Stimulated activated CD8-positive, alpha-beta memory T cell treated with anti-CD3 and anti-CD28 coated beads, Interleukin-15, amount 100 ng/mL, for 4 hours (primary cell): Measurements from ENCODE around the gene SYNDIG1.

Experiments
- DNase-seq, 2 donors: peaks; one replicate each; pipeline ENCODE4 v3.0.0-alpha.2; 2020; ENCODE audit warnings: low read depth in 2 of 2

The SYNDIG1 gene

DNA sequence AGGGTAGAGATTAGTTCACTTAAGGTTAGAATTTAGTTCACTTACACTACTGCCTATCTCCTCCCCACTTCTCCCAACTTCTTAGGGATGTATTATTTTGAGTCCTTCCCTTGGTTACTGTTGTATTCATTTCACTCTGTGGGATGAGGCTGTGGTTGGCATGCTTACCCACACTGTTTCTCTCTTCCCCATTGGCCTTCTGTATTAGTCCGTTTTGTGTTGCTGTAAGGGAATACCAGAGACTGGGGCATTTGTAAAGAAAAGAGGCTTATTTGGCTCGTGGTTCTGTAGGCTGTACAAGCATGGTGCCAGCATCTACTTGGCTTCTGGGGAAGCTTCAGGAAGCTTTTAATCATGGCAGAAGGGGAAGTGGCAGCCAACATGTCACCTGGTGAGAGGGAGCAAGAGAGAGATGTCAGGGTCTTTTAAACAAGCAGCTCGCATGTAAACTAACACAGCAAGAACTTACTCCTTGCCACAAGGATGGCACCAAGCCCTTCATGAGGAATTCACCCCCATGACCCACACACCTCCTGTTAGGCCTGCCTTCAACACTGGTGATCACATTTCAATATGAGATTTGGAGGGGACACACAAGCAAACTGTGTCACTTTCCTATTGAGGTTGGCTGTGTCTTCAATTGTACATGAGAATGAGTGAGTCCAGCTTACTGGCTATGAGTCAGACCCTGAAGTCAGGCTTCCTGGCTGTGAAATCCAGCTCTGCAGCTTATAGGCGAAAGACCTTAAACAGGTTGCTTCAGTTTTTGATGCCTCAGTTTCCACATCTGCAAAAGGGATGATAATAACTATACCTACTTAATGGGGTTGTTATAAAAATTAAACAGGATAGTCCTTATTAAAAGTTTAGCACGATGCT, 53.3 kb downstream of the SYNDIG1 start:
- no peak for DNase-seq

DNA sequence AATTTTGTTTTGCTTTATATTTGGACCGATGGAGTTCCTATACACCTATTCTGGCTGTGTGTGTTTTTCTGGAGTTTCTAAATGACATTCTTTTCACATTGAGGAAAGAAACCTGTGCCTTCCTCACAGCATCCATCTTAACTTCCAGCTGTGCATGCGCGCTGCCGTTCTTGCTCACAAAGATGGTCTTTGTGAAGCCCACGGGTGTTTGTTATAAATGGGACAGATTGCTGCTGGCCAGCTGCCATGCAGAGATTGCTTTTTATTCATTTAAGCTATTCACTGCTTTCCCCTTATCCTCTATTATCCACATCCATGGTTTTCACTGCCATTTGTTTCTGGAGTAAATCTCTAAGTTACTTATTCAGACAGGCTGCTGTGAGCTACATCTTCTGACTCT, 54.2 kb downstream of the SYNDIG1 start:
- no peak for DNase-seq

DNA sequence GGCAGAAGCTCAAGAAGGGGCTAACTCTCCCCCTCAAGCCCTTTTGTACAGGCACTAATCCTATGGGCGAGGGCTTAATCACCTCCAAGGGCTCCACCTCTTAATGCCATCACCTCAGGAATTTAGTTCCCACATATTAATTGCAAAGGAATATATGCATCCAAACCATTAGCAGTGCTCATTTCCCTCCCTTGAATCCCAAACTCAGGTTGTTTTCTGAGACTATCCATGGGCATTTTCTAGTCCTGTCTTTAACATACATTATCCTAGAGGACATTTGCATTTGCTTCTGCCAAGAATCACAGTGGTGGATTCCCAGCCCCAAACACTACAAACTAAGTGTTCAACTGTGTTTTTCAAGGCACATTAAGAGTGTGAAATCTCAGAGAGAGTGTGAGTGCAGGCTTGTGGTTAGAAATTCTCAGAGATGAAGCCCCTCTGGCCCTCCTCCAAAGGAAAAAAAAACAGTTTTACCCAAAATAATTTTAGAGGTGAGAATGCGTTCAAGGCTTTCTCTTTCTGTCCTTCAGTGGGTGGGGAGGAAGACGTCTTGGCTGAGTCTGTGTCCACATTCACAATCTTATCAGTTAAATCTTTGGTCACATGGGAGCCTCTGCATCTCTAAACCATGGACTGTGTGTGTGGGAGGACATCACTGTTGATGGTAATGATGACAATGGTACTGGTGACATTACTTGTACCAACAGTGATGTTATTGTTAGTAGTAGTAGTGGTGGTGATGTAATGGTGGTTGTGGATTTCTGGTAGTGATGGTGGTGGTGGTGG, 59.3 kb downstream of the SYNDIG1 start:
- no peak for DNase-seq

DNA sequence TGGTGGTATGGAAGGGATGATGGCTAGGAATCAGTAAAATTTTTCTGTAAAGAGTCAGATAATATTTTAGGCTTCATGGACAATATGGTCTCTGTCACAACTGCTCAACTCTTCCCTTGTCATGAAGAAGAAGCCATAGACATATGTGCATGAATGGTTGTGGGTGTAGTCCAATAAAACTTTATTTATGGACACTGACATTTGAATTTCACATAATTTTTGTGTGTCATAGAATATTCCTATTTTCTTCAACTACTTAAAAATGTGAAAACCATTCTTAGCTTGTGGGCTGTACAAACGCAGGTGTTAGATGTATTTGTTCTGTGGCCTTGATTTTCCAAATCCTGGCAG, 59.9 kb downstream of the SYNDIG1 start:
- no peak for DNase-seq

DNA sequence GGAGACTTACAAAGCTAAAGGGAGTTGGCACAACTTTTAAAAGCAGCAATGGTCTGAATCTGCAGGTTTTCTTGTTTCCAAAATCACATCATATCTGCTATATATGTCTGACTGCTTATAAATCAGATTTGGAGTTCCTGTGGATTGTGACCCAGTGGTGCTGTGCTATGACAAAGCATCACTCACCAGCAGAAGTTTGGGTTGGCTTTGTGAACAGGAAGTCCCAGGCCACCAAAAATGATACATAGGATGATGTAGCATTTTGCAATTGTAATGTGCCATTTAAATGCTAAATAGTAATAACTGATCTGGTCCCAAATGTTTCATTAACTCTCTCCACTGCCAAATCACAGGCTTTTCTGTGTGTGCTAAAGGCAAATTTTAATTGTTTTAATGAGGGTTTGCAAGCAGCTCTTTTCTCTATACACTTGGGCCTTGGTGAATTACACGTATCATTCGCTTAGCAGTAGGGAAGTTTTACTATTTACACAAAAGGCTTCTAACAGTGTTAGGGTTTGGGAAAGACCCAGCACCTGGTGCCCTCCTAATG, 60.8 kb downstream of the SYNDIG1 start:
- DNase-seq, result no peak

DNA sequence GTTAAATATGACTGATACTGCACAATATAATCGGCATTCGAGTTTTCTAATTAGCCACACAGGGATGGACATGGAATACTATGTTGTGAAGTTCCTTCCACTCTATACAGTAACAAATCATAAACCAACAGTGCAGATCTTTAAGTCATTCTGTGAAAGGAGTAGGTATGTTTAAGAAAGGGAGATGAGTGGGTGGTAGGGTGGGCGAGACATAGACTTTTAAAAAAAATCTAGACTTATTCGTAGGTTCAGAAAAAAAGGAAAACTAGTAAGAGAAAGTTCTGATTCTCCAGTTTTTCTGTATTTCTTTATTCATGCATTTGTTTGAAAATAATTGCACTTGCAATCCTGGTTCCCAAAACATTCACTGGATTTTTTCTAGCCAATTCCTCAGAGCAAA, 61.8 kb downstream of the SYNDIG1 start:
- no peak for DNase-seq

DNA sequence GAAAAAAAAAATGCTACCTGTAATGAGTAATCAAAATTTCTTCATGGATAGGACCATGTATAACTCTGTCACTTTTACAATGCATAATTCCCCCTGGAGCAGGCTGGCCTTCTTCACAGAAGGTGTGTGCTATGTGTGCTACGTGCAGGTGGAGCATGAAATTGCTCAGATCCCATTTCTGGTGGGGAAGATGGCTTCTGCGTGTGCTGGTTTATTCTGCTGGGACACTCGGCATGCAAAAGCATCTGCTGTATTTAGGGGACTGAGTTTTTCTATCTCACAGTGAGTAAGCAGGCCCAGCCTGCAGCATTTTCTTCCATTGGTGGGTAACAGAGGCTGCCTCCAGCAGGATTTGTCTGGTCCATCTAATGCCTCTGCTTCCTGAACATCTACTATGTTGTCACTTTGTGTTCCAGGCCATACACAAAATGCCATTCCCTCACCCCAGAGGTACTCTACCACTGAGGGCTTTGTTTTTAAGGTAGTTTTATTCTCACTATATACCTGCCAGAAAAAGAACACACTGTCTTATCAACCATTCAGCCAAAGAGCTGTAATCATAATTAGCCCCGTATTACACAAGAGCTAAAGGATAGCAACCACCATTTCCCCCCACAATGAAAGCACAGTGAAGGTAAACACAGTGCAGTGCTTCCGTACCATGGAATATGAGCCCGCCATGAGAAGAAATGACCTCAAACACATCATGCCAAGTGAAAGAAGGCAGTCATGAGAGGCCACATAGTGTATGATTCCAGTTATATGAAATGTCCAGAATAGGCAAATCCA, 62.4 kb downstream of the SYNDIG1 start:
- DNase-seq, result no peak

DNA sequence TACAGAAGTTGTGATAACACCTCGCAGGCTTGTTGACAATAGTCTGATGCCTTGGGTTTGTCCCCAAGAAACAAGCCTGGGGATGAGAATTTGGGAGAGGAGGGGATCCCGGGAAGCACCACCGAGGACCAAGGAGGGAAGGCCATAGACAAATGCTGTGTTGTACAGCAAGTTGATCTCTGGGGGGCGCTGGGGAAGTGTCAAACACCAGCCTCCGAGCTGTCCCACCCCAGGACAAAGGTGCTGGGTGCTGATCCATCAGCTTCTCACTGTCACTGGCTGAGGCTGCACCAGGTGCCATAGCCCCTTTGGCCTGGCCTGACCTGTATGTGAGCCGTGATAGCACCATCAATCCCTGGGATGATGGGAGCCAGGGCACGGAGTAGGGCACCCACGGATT, 64.0 kb downstream of the SYNDIG1 start:
- no peak for DNase-seq

DNA sequence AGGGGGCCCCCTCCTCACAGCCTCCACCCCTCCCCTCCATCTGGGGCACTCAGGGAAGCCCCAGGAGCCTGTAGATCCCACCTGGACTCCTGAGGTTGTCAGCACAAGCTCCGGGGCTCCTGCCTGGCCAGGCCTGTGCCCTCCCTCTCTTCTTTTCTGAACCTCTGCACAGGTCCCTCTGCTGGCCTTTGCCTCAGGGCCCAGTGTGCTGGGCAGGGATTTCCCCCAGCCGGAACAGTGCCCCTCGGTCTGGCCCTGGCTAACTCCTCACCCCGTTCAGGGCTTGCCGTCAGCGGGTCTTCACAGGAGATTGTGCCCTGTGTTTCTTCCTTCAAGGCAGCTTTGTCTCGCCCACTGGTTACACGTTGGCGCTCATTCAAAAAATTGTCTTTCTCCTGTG, 64.9 kb downstream of the SYNDIG1 start:
- no peak for DNase-seq

DNA sequence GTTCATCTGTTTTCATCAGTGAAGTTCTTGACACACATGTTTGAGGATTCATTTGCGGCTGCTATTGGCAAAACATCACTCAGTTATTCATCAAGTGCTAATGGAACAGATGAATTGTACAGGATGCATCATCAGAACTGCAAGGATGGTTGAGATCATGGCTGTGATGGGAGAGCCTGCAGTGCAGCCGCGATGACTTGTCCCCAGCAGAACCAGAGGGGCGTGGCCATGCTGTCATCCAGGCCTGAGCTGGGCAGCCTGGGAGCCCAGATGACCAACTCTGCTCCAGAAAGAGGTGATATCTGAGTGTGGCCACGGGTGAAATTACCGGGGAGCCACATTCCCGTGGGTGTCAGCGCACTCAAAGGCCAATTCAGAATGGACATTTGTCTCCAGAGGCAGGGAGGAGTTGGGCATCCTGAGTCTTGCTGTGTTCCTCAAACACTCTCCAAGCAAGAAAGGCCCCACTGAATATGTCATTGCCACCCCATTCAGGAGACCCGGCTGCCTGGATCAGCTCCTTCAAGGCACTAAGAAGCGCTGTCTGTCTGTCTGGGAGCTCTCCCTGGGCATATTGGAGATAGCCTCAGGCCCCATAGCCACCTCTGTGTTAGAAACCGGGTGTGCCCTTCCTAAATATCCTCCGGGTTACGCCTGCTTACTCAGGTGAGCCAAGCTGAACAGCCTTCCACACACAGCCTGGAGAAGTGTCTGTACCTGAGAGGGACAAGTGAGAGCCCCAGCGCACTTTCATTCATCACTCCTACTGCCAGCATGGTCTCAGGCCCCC, 66.7 kb downstream of the SYNDIG1 start:
- DNase-seq, result no peak

DNA sequence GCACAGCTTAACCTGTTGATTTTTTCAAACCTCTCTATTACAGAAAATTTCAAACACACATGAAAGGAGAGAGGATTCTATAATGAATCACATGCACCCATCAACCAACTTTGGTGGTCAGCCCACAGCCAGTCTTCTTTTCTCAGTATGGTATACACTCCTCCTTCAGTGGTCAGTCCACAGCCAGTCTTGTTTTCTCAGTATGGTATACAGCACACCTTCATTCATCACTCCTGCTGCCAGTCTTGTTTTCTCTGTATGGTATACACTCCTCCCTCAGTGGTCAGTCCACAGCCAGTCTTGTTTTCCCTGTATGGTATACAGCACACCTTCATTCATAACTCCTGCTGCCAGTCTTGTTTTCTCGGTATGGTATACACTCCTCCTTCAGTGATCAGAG, 67.8 kb downstream of the SYNDIG1 start:
- no peak for DNase-seq

DNA sequence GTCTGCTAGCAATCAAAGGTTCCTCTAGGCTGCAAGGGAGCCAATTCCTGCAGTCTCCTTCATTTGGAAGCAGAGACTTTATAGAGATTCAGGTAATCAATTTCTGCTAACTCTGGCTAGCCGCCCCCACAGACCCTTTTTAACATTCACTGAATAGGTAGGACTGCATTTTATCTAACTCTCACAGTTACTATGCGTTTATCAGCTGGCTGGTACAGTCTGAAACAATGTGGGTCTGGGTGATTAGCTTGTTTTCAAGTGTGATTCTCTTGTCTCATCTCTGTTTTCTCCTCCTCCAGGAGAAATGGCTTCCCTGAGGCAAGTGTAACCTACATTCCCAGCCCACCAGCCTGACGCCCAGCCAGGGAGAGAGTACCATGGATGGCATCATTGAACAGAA, 73.3 kb downstream of the SYNDIG1 start:
- DNase-seq, result no peak

DNA sequence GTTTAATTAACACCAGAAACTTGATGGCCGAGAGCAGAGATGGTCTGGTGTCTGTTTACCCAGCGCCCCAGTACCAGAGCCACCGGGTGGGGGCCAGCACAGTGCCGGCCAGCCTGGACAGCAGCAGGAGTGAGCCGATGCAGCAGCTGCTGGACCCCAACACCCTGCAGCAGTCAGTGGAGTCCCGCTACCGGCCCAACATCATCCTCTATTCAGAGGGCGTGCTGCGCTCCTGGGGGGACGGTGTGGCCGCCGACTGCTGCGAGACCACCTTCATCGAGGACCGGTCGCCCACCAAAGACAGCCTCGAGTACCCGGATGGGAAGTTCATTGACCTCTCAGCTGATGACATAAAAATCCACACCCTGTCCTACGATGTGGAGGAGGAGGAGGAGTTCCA, 73.7 kb downstream of the SYNDIG1 start:
- no peak for DNase-seq

DNA sequence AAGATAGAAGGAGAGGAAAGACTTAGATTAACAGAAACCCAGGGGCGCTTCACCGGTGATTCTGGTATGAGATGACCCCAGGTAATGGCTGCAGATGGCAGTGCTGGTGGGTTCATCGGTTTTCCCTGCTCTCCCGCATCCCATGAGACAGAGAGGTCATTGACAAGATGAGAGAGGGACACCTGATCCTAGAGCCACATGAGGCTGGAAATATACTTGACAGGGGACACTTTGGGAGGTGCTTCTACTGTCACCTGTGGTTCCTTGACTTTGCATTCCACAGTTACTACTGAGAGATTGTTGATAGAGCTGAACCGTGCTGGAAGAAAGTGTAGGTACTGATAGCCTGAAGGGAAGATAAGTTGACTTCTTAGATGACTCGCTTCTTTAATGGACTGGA, 74.3 kb downstream of the SYNDIG1 start:
- no peak for DNase-seq

DNA sequence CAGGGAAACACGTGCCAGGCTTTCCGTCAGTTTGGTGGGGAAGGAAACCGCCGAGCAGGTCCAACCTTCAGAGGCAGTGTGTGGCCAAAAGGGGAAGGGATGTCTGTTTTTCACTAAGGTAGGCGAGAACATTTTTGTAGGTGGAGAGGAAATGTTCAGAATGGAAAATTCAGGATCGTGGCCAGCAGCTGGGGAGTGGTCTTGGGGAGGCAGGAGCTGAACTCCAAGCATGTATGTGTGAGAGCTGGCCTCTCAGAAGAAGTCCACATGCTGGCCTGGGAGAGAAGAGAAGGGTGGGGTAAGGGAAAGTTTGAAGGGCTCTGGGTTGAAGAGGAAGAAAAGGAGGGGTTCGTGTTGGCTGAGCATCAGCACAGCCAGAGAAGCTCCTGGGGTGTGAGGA, 74.9 kb downstream of the SYNDIG1 start:
- DNase-seq, result no peak

DNA sequence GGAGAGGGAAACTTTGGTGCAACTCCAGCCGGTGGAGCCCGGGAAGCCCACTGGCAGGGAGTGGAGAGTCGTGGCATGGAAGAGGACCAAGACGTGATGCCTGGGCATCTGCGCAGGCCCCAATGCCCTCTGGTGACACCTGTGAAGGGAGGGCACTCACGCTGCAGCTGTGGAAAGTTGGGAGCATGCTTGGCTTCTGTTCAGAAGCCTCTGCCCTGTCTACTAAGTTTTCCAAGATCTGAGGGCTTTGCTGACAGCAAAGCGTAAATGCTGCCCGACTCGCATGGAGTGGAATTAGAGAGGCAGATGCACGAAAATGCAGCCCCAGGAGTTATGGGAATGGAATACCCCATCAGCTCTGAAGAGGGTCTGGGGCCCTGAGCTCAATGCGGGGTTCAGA, 75.7 kb downstream of the SYNDIG1 start:
- no peak for DNase-seq

DNA sequence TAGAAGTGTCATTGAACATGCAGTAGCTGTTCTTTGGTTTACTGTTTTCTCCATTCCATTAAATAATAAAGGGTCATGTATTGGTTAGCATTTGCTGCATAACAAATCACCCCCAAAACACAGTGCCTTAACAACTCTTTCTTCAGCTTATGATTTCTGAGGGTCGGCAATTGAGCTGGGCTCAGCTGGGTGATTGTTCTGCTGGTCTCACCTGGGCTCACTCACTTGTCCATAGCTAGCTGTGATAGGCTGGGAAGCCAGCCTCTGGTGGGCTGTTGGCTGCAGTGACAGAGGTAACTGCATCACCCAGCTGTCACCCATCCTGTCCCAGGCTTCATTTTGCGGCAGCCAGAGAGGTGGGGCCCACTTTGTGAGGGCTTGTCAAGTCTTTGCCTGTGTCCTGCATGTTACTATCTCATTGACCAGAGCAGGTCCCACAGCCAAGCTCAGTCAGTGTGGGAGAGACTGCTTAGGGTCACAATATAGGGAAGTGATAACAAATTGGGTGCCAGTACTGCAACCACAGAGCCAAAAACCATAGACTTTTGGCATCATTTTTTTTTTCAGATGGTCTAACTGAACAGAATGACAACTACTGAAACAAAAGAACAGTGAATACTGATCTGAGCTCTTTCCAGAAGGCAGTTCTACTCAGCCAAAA, 76.9 kb downstream of the SYNDIG1 start:
- DNase-seq, result no peak

DNA sequence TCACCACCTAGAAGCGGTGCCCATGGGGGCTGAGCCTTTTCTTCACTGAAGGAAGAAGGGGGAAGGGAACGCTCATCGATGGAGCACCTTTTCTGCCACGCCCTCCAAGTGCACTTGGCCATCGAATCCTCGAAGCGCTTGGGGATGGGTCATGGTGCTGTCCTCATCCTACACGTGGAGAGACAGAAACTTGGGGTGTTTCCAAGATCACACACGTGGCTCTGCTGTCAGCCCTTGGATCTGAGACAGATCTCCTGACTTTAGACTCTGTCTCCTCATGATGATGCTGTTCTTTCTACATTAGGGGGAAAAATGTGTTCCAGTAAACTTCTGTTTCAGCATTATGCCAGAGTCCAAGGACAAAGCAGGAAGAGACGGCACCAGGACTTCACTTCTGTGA, 78.5 kb downstream of the SYNDIG1 start:
- DNase-seq, result no peak

DNA sequence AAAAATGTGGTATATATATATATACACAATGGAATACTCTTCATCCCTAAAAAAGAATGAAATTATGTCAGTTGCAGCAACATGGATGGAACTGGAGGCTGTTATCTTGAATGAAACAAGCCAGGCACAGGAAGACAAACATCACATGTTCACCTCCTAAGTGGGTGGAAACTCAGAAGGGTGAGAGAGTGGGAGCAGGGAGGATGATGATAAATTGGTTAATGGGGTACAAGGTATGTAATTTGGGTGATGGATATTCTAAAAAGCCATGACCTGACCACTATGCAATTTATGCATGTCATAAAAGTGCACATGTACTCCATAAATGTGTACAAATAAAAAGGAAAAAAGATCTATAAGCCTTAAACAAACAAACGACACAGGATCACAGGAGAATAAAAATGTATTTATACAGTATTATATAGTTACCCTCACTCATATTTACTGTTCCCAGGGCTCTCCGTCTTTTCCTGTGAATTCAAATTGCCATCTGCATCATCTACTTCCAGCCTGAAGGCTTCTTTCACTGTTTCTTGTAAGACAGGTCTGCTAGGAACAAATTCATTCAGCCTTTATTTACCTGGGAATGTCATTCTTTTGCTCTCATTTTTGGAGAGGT, 89.8 kb downstream of the SYNDIG1 start:
- no peak for DNase-seq
